Endothelial cell of hepatic sinusoid (primary cell): ENCODE data around the gene KCNV2.

Source experiments
- in situ Hi-C: cut with HindIII; loops from 2 replicates; pipeline ENCODE4 v1.10.0; 2017; ENCODE audit warnings: low sequenced_read_pairs

Gene KCNV2

DNA sequence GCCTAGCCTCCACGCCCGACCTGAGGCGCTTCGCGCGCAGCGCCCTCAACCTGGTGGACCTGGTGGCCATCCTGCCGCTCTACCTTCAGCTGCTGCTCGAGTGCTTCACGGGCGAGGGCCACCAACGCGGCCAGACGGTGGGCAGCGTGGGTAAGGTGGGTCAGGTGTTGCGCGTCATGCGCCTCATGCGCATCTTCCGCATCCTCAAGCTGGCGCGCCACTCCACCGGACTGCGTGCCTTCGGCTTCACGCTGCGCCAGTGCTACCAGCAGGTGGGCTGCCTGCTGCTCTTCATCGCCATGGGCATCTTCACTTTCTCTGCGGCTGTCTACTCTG is 1.4 kb downstream of the KCNV2 start:
- in situ Hi-C loops: no loop called here

DNA sequence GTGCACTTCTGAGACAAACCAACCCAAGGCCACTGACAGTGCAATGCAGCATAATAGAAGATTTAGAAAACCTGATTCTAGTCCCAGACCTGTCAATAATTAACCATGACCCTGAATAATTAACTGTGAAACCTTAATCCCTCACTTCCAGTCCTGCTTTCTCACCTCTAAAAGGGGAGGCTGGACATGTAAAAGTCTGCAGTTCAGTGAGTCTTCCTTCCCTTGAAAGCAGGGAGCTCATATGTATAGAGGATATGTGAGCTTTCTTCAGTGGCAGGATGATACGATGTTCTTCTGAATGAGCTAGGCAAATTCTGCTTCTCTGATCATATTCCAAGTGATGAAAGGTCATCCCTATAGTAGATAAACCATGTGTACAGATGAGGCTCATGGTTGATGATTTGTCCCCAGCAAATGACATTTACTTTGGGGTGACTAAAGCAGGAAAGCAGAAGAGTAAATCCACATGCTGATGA is 2.9 kb downstream of the KCNV2 start:
- in situ Hi-C loops: no loop called here

DNA sequence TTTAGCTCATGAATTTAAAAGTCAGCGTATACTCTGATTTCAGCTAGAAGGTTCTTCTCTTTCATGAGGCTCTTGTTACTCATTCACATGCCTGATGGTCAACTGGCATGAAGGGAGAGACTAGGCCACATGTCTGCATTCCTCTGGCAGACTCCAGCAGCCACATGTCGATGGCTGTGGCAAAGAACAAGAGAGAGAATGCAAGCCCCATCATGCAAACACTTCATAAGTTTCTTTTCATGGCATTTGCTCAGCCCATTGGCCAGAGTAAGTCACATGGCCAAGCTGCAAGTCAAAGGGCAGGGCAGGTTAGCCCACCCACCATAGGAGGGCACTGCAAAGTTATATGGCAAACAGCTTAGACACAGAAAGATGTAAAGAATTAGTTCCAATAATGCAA is 5.4 kb downstream of the KCNV2 start:
- in situ Hi-C loops: no loop called here

- in situ Hi-C loops: no loop called here
Observed at GRCh38 chr9:2723376-2724065, 6.2 kb downstream of the KCNV2 start.

- in situ Hi-C loops: no loop called here
Observed at GRCh38 chr9:2725126-2725525, 7.8 kb downstream of the KCNV2 start.

DNA sequence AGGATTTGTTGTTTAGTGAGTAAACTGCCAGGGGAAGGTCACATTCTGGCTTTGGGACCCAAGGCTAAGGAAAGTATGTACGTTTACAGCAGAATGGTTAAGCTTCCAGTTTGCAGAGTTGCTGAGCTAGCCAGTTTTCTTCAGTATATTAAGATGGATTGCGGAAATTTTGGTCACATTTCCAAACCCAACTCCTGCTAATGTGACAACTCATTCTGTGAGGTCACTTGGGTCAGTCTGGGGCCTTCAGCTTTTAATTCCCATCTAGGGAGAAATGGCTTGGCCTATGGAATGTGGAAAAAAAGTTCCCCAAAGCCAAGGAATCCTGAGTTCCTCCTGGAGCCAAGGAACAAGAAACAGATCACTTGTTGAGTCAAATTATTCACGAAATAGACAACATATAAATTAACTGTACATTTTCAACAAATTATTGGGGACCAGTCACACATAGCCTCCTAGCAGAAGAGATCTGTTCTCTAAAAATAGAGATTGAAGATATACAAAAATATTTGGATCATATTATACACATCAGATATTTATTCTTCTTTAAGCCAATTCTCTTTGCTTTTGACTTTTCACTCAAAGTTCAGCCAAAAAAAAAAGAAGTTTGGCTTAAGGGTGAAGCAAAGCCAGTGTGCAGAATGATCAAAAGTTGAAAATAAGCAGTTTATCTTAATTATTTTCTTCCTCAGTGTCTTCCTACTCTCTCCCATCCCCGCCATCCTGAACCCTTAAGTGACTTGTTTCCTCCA is 8.8 kb downstream of the KCNV2 start:
- in situ Hi-C loops: no loop called here

DNA sequence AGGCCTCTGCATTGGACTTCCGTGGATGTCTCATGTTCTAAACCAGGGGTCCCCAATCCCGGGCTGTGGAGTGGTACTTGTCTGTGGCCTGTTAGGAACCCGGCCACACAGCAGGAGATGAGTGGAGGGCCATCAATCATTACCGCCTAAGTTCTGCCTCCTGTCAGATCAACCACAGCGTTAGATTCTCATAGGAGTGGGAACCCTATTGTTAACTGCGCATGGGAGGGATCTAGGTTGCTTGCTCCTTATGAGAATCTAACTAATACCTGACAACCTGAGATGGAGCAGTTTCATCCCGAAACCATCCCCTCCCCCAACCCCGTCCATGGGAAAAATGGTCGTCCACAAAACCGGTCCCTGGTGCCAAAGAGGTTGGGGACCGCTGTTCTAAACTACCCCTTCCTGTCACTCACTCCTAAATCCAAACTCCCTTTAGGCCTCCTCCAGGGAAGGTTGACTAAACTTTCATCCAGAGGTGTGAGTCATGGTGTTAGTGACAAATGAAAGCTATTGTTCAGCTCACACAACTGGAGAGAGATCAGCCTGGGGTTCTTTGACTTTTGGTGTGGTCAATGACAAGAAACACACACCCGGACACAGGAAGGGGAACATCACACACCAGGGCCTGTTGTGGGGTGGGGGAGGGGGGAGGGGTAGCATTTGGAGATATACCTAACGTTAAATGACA is 9.5 kb downstream of the KCNV2 start:
- in situ Hi-C loops: no loop called here

DNA sequence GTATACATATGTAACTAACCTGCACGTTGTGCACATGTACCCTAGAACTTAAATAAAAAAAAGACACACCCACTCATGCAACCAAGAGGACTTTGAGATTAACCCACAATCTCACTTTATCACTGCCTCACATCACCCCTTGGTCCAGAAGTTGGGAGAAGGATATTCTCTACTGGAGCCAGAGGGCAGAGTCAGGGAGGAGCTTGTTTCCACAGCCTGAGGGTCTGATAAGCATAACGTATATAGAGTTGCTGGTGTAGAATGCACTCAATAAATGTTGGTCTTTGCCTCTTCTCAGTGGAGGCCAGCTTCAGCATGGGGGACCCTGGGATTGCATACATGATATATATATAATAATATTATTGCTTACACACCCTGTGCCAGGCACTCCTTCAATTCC is 10.1 kb downstream of the KCNV2 start:
- in situ Hi-C loops: no loop called here

DNA sequence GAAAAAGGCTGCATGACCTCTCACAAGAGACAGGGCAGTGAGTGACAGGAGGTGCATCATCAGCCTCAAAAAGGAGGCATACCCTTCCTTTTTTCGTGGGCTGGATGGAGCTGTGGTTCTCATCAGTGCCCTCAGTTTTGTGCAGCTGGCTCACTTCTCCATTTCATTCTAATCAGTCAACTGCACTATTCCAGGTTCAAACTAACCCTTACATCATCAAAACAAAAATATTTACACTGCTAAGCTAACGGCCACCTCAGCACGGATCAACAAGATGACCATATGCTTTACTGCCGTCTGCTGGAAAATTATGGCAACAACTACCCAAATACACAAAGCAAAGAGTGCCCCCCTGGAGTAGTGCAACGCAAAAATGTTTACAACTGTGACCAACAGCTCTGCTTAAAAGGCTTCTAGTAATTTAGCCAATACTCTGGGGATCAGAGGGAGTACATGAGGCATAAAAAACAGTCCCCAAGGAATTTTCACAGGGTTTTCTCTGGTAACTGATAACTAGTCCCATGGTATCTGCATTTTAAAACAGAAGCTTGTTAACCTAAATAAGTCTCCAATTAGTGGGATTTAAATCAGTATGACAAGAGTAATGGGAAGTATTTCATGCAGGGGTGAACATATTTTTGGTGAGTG is 10.8 kb downstream of the KCNV2 start:
- in situ Hi-C loops: no loop called here

GRCh38 chr9:2729003-2729402 is 11.7 kb downstream of the KCNV2 start:
- in situ Hi-C loops: no loop called here

- in situ Hi-C loops: no loop called here
Observed at GRCh38 chr9:2729721-2730120, 12.4 kb downstream of the KCNV2 start.

- in situ Hi-C loops: no loop called here
Observed at GRCh38 chr9:2730971-2731370, 13.7 kb downstream of the KCNV2 start.

- in situ Hi-C loops: no loop called here
Observed at GRCh38 chr9:2732492-2732891, 15.2 kb downstream of the KCNV2 start.

DNA sequence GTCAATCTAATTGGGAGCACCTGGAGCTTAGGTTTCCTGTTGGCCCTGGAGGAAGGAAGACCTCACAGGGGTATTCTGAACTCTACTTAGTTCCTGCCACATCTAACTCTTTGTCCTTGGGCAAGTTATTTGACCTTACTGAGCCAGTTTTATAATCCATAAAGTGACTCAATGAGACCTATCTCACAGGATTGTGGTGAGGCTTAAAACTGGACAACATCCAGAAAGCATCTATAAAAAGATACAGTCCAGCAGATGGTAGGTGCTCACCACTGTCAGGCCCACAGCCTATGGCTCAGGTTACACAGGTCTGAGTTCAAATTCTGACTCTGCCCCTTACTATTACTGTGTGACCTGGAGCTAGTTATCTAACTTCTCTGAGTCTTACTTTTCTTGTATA is 23.3 kb downstream of the KCNV2 start:
- in situ Hi-C loops: no loop called here

- in situ Hi-C loops: no loop called here
Observed at GRCh38 chr9:2741441-2742158, 24.3 kb downstream of the KCNV2 start.

DNA sequence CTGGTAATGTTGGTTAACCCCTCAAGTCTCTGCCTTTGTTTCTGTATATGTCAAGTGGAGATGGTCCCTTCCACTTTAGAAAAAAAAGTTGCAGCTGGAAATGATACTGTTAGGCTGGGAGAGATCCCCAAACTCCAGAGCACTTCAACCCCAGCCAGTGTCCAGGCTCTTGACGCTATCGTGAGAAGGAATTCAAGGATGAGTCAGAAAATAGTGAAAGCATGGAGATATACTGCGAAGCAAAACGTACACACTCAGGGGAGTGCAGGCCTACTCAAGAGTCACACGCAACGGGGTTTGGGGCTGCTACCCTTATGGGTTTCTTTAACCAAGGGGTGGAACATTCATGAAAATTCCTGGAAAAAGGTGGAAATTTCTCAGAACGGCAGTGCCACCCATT is 24.9 kb downstream of the KCNV2 start:
- in situ Hi-C loops: no loop called here

DNA sequence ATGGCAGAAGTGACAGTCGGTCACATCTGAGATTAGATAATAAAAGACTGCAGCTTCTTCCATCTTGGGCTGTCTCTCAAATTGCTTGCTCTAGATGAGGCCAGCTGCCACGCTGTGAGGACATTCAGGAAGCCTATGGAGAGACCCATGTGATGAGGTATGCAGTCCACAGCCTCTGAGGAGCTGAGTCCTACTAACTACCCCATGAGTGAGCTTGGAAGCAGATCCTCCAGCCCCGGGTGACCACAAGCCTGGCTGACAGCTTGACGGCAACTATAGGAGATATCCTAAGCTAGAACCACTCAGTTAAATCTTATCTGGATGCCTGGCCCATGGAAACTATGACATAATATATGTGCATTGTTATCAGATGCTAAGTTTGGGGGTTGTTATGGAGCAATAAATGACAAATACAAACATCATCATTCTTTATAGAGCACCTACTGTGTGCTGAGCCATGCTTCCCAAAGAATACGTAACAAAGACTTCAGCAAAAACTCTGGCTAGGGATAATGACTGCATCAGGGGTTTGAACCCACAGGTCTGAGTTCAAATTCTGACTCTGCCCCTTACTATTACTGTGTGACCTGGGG is 26.7 kb downstream of the KCNV2 start:
- in situ Hi-C loops: no loop called here

DNA sequence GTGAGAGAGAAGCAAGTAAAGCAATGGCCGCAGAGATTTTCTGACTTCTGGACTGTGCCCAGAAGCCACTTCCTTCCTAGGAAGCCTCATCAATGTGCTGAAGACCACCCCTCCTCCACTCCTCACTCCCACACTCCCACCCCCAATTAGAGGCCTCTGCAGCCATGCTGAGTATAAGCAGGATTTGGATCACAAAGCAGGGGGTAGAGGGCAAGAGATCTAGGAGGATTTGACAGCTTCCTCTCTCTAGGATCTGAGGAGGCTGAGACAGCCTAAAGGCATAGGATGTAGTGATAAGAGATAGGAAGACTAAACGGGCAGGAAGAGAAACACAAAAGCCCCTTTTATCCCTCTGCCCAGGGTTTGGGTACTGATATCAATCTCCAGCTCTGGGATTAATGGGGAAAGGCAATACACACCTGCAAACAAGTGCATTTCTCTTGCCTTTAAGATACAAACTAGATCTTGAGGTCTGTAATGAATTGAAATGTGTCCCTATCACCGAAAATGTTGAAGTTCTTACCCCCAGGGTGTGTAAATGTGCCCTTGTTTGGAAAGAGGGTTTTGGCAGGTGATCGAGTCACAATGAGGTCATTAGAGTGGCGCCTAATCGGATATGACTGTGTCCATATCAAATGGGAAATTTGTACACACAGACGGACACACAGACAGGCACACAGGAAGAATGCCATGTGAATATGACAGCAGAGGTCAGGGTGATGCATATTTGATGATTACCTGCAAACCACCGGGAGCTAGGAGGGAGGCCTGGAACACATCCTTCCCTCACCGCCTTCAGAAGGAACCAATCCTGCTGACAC is 28.5 kb downstream of the KCNV2 start:
- in situ Hi-C loops: no loop called here

GRCh38 chr9:2749485-2749884 is 32.2 kb downstream of the KCNV2 start:
- in situ Hi-C loops: no loop called here

DNA sequence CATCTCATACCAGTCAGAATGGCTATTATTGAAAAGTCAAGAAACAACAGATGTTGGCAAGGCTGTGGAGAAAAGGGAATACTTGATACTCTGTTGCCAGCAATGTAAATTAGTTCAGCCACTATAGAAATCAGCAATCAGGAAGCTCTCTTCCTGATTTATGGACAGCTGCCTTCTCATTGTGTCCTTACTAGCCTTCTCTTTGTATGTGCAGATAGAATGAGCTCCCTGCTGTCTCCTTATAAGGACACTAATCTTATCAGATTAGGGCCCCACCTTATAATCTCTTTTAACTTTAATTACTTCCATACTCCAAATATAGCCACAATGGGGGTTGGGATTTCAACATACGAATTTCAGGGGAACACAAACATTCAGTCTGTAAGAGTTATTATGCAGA is 38.0 kb downstream of the KCNV2 start:
- in situ Hi-C loops: loop anchor here (25.0 kb wide), 1 partner anchor 93 kb away; no protein-coding TSS in a partner anchor
